ENCODE data around the gene ZBTB7B.
A peak's percentile ranks its signal among the peaks of the same experiment; 100 is the strongest.

ZBTB7B gene

DNA sequence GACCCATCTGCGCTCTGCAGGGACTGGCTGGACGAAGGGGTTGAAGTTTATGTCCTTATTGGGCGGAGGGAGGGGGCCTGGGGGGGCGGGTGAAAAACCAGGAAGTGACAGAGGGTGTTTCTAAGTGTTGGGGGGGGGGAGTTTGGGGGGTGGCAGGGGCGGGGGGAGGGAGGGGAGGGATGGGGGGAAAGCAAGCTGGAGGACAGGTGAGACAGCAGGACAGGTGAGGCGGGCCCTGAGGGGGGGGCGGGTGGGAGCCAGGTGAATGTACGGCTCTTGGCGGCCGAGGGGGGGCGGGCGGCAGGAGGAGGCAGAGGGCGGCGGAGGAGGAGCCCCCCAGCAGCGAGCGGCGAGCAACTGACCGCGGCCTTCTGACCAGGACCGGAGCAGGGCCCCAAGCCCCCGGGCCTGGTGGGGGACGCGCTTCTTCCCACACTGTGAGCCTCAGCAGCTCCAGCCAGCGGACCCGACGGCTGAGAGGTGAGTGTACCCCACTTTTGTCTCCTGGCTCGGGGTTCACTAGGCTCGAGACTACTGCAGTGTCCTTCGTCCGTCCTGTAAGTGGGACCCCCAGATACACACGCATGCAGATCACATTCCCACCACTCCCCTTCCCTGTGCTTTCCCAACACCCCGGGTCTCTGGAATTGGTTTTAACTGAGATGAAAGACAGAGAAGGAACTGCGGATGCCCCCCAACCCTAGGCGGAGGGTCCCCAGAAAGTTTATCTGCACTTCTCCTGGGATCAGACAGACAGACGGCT is at the start of gene ZBTB7B:
Gene ZBTB7B (plus strand): TSS at position 339 of the 763 bp plus-strand sequence. CDS start 11,859 bp downstream, outside the sequence.
- DNase-seq (ENCODE audit: low read depth) = no peak

GRCh38 chr1:154953611-154954038 is 49.0 kb upstream of the ZBTB7B start:
- DNase-seq (ENCODE audit: low read depth) = no peak

- no peak for DNase-seq (ENCODE audit: low read depth)
Measured at GRCh38 chr1:154954541-154954940, 48.1 kb upstream of the ZBTB7B start.

DNA sequence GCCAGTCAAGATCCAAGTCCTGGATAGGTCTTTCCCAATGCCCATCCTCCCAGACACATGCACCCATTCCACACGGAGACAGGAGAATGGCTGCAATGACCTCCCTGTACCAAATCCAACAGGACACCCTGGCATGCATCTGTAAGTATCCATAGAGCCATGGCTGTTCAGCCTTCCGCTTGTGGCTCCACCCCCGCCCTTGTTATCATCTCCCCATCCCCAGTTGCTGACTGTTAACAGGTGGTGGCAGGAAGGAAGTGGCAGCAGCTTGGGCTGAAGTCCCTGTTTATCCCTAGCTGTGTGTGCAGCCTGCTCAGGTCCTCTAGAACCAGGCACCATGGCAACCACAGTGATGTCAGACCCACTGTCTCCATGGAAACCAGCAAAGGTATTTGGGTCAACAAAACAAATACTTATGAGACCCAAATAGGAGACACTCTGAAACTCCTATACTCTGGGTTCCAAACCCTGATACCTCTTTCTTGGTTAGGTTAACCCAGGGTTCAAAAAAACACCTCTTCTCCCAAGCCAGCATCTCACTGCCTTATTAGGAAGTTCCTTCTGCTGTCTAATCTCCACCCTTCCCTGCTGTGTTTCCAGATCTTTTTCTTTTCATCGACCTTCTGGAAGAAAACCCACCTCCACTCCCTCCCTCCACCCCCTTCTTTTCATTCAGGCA is 47.4 kb upstream of the ZBTB7B start:
- DNase-seq (ENCODE audit: low read depth) = peak; percentile 56

- DNase-seq (ENCODE audit: low read depth) = peak; percentile 51
Measured at GRCh38 chr1:154955718-154956543, 46.7 kb upstream of the ZBTB7B start, which contains the start of gene PBXIP1. Gene PBXIP1 (minus strand): TSS chr1:154956099. CDS start chr1:154953721, 2,378 bp downstream.

DNA sequence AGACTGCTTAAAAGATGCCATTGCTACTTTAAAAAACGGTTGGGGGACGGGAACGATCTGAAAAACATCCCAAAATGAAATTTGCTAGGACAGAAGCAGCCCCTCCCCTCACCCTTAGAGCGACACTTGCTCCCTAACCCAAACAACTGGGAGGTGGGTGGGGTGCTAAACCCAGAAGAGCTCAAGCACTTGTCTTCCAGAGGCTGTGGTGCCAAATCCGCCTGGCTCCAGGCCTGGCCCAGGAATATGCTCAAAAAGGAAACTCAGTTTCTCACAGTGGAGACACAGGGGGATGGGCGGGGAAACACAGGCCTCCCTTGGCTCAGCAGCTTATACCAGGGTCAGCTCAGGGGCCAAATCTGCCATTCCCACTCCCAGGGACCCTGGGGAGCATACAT is 46.1 kb upstream of the ZBTB7B start:
- no peak for DNase-seq (ENCODE audit: low read depth)

GRCh38 chr1:154957091-154957657 is 45.4 kb upstream of the ZBTB7B start:
- no peak for DNase-seq (ENCODE audit: low read depth)

GRCh38 chr1:154958036-154958435 is 44.6 kb upstream of the ZBTB7B start:
- DNase-seq (ENCODE audit: low read depth) = no peak

- DNase-seq (ENCODE audit: low read depth) = no peak
Measured at GRCh38 chr1:154958681-154959425, 43.7 kb upstream of the ZBTB7B start.

- no peak for DNase-seq (ENCODE audit: low read depth)
Measured at GRCh38 chr1:154959426-154959780, 43.2 kb upstream of the ZBTB7B start.

GRCh38 chr1:154960446-154961136 is 42.0 kb upstream of the ZBTB7B start:
- no peak for DNase-seq (ENCODE audit: low read depth)

DNA sequence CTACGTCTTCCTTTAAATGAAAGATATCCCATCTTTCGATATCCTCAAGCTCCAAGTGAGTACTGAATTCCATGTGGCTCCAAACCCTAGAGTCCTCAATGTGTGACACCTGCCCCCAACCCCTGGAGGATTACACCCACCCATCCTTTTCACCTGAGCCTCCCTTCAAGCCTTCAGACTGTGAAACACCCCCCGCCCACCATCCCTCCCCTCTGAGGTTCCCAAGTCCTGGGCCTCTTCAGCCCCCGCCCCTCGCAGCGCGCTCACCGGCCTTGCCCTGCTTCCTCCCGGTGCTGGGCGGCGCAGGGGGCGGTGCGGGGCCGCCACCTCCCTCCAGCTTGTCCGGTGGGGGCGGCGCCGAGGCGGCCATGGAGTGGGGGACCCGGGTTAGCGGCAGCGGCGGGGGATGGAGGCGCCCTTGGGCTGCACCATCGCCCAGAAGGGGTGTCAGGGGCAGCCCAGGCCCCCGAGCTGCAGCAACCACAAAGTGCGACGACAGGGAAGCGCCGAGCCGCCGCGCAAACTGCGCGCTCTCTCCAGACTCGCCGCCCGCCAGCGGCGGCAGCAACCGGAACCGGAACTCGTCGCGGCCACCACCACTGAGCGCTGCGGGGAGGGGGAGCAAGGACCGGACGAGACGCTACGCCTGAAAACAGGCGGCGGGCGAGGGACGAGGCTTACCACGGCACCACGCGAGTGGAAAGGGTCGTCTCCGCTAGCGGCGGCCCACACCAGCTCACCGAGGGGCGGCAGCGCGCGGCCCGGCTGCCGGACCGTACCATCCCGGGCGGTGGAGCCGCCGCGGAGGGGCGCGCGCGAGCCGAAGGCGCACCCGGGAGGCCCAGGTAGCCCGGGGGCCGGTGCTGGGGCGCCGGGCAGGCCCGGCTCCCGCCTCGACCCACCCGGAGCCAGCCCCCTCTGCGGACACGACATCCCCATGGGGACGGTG is 41.1 kb upstream of the ZBTB7B start, which contains the start of gene PYGO2:
Gene PYGO2 (minus strand): TSS at position 576 of the 949 bp plus-strand sequence. CDS start 206 bp downstream, at position 370.
- peak; percentile 71 for DNase-seq (ENCODE audit: low read depth)

DNA sequence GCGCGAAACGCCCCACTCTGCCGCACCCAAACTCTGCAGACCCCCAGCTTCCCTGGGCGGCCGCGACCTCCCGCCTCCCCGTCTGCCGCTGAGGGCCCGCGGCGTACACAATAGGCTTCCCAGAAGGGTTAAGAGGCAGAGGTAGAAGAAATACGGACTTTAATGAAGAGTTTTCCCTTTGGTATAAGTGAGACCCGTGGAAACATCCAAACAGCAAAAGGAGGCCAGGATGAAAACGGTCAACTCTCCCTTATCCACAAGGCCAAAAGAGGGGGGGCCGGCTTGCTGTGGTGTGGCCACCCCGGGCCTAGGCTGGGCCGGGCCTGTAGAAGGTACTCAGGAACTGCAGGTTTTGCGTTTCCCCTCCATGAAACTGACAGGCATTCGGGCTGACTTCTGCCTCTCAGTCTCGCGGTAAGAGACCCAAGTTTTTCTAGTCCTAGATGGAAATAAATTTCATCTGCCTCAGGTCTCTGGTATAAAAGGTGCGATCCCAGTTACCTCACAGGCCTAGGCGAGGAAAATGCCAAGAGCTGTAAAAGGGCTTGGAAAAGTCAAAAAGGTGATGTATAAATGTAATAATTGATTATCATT is 40.3 kb upstream of the ZBTB7B start:
- DNase-seq (ENCODE audit: low read depth) = no peak

- DNase-seq (ENCODE audit: low read depth) = no peak
Measured at GRCh38 chr1:154962795-154963330, 39.7 kb upstream of the ZBTB7B start.

DNA sequence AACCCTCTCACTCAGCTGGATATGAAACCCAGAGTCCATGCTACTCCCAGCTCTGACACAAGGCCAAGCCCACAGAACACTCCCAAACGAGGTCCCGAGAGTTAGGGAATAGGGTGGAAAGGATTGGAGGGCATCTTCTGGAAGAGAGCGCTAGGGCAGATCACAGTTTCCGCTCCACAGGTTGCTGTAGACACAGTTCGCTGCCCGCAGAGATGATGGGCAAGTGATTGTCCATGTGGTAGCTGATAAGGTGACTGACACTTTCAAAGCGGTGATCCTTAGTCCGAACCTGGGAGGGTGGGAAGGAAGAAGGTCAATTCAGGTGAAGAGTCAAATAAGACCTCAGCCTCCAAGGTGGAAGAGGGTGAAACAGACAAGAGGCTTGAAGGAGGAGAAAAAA is 39.0 kb upstream of the ZBTB7B start:
- DNase-seq (ENCODE audit: low read depth) = no peak

- no peak for DNase-seq (ENCODE audit: low read depth)
Measured at GRCh38 chr1:154964359-154964758, 38.2 kb upstream of the ZBTB7B start.

DNA sequence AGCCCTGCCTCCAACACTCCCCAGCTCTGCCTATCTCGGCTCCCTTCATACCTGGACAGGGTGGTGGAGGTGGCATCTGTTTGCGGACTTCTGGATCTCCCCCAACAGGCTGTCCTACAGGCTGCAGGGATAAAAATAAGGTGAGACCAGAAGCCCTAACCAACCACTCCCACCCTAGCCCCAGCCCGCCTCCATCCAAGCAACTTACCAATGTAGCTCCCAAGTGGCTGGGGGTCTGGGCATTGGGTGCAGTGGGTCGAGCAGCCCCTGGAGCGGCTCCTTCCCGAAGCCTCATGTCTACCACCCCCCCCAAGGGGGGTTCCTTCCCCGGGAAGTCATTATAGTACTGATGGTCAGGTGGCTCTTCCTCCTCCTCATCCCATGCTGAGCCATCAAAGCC is 36.5 kb upstream of the ZBTB7B start:
- no peak for DNase-seq (ENCODE audit: low read depth)

DNA sequence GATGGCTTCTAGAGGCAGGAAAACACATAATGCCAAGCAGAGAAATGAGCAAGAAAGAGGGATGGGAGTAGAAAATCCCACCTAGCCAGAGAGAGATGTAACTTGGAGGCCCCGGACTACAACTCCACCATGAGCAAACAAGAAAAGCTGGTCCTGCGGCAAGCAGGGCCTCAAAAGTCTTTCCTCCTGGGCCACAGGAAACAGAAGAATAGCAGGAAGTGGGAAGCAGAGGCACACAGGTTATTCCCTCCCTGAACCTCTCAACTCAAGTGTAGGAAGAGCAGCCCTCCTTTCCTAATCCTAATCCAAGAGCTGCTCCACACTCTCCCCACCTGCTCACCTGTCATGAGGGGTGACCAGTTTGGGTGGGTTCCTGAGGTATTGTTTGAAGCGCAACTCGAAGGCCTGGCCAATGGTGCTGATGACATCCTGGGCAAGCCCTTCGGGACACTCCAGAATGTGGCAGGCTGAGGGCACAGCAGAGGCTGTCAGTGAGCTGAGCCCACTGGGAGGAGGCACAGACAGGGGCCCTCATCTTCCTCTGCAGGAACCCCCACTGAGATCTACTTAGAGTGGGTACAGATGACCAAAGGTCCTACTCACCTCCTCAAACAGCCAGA is 35.2 kb upstream of the ZBTB7B start:
- no peak for DNase-seq (ENCODE audit: low read depth)

Data from stimulated activated CD8-positive, alpha-beta memory T cell treated with anti-CD3 and anti-CD28 coated beads, Interleukin-12 subunit alpha, Interleukin-12 subunit beta, amount 100 ng/mL, for 4 hours (primary cell).